Cardiac muscle cell (in vitro differentiated cells and primary cell): ENCODE measurements around the gene LGALS14. TPM values are rescaled to one million over a fixed set of nuclear protein-coding genes. Genes with fewer than 3 reads are reported as not detected.
"Not testable (repeated sequence)": the region's sequence is repeated elsewhere in the genome, so short reads cannot be mapped to it uniquely, and the experiment has no call there.

Experiments used
- DNase-seq, 2 donors: peaks; one replicate each; pipeline versions ENCODE4 v3.0.0 to v3.0.0-alpha.2; 2010 to 2017; ENCODE audit warnings: low read depth in 1 of 2, low spot score in 1 of 2
- H3K27ac ChIP-seq: fragments of 200-600 bp; sonication (generic); 2 replicates; pipeline ENCODE4 v1.5.1; 2016
- H3K27me3 ChIP-seq: fragments of 200-600 bp; sonication (generic); 2 replicates; pipeline ENCODE4 v1.6.0; 2016; ENCODE audit warnings: control low read depth
- H3K36me3 ChIP-seq: fragments of 200-600 bp; sonication (generic); 2 replicates; pipeline ENCODE4 v1.5.1; 2016; ENCODE audit warnings: control low read depth
- H3K4me1 ChIP-seq: fragments of 200-600 bp; sonication (generic); 2 replicates; pipeline ENCODE4 v1.8.1; 2017; ENCODE audit warnings: low read depth, mild to moderate bottlenecking, mixed run types
- H3K4me3 ChIP-seq: fragments of 200-600 bp; sonication (generic); 2 replicates; pipeline ENCODE4 v1.5.1; 2016; ENCODE audit warnings: mild to moderate bottlenecking
- H3K9me3 ChIP-seq: fragments of 200-600 bp; sonication (generic); 2 replicates; pipeline ENCODE4 v1.5.1; 2017; ENCODE audit warnings: low read depth, mild to moderate bottlenecking, control low read depth
- polyA plus RNA-seq: library from polyadenylated mRNA; unstranded; fragments of >200 nt; fragmentation: Nextera tagmentation; extraction: Ambion mirVana; gene quantifications from 2 replicates; pipeline ENCODE4 v1.2.1, GENCODE V29; 2016
- total RNA-seq: library from RNA; depleted of rRNA; stranded (reverse); fragments of >200 nt; gene quantifications from 2 replicates; pipeline ENCODE4 v1.2.3, GENCODE V29; 2016
- TF ChIP-seq, protein P1 (sequence below): IDR thresholded peaks from 2 replicates; pipeline ENCODE4 v1.5.1; 2012; ENCODE audit warnings: low read depth, mild to moderate bottlenecking, low read length

Gene LGALS14
- total and polyA plus RNA-seq, 2 experiments from 2014 or later, result not detected

DNA sequence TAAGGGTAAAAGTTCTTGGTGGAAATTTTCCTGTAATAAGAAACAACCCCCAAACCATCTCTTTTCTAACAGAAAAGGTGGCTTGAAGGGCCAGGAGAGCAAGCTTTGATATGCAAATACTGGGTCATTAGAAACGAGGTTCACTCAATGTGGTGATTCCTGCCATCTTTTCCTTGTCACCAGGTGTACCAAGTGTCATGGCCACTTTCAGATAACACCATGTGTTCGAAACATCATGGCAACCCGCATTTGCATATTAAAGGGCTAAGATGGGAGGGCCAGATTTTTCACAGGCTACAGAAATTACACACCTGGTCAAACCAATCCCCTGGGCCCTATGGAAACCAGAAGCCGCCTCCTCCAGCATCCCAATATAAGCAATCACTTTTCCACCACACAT is 33.3 kb upstream of the LGALS14 start:
- no peaks in the 10 kb centered on the region for H3K9me3 ChIP-seq
- H3K4me1 ChIP-seq, result no peaks in the 10 kb centered on the region
- TF ChIP-seq, protein P1, sequence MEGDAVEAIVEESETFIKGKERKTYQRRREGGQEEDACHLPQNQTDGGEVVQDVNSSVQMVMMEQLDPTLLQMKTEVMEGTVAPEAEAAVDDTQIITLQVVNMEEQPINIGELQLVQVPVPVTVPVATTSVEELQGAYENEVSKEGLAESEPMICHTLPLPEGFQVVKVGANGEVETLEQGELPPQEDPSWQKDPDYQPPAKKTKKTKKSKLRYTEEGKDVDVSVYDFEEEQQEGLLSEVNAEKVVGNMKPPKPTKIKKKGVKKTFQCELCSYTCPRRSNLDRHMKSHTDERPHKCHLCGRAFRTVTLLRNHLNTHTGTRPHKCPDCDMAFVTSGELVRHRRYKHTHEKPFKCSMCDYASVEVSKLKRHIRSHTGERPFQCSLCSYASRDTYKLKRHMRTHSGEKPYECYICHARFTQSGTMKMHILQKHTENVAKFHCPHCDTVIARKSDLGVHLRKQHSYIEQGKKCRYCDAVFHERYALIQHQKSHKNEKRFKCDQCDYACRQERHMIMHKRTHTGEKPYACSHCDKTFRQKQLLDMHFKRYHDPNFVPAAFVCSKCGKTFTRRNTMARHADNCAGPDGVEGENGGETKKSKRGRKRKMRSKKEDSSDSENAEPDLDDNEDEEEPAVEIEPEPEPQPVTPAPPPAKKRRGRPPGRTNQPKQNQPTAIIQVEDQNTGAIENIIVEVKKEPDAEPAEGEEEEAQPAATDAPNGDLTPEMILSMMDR, result no peak
- no peaks in the 10 kb centered on the region for H3K36me3 ChIP-seq
- no peak overlapping the region for H3K27ac ChIP-seq
- H3K27me3 ChIP-seq, result no peaks in the 10 kb centered on the region
- no peak for DNase-seq
- no peak overlapping the region for H3K4me3 ChIP-seq

DNA sequence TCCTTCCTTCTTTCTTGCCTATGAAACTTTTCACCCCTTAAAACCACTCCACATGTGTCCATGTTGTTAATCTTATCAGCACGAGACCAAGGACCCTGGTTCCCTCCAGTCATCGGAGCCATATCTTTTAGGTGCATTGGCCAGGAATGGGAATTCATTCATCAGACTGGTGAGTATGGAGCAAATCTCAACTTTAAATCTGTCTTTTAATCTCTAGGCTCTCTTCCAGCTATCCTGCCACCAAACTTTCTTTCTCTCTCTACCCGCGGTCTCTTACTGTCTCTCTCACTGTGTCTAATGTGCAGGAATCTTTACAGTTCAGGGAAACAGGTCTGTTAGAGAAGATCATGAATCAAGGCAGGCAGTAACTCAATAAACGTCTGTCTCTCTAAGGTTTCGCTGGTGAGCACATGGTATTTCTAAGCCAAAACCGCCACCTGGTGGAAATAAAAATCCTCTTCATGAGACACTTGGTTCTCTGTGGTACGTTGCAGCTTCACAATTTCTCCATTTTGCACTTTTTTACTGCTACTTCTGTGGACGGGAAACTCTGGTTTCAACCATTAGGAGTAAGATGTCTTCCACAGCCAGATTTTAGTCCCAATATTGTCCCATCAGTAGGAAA is 32.4 kb upstream of the LGALS14 start:
- H3K27ac ChIP-seq, result no peak overlapping the region
- H3K9me3 ChIP-seq, result no peaks in the 10 kb centered on the region

DNA sequence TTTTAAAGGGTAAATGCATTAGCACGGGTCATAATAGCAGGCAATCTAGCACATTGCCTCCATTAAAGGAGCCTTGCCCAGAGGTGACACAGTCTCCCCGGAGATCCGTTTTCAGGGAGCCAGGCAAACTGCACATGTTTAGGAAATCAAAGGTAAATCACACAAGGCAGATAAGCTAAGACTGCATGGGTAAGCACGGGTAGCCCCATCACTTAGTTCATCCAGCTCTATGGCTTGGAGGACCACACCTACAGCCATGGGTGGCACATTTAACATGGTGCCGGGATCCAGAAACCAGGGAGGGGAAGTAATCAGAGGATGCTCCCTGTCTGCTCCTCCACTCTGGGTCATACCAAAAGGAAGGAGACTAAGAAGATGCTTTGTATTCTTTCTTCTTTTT is 31.8 kb upstream of the LGALS14 start:
- Histone ChIP-seq H3K27ac (no peak overlapping the region), H3K4me1 (no peaks in the 10 kb centered on the region), H3K4me3 (no peak overlapping the region), H3K9me3 (no peaks in the 10 kb centered on the region), H3K27me3 (no peaks in the 10 kb centered on the region), H3K36me3 (no peaks in the 10 kb centered on the region)
- TF ChIP-seq, protein P1, result no peak
- no peak for DNase-seq

More for the DNA sequence above, 32.4 kb upstream of the LGALS14 start:
- TF ChIP-seq, protein P1, result peak; percentile 42
- Histone ChIP-seq H3K27me3 (no peaks in the 10 kb centered on the region), H3K36me3 (no peaks in the 10 kb centered on the region), H3K4me1 (no peaks in the 10 kb centered on the region), H3K4me3 (no peak overlapping the region)
- peak; percentile 64 to 67 for DNase-seq

DNA sequence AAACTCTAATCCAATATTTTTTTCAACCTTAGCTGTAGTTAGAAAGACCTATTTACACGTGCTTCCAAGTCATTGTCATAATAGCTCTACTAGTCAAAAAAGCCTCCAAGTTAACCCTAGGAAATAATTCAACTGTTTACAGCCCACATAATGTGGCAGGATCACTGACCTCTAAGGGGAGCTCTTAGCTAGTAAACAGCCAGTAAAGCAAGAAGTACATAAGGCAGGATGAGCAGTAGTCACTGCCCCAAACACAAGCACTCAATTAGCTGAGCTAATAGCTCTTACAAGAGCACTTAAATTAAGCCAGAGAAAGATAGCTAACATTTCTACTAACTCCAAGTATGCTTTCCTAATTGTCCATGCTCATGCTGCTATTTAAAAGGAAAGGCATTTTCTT is 30.4 kb upstream of the LGALS14 start:
- not testable (repeated sequence) for H3K36me3 ChIP-seq, H3K27ac ChIP-seq, H3K4me3 ChIP-seq, H3K9me3 ChIP-seq, DNase-seq, H3K4me1 ChIP-seq, H3K27me3 ChIP-seq

DNA sequence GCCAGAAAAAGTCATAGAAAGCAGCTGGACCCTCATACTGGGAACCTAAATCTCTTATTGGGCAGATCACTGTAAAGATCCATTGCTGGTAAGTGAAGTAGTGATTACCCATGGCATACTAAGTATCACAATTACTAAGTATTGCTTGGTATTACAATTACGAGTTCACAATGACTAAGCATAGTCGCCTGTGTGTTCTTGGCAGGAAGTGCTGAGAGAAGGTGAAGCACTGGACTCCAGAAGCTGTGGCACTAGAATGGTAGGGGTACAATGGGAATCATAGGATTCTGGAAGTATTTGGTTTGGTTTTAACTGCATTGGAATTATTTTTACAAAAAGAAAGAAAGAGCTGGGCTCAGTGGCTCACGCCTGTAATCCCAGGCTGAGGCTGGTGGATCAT is 28.3 kb upstream of the LGALS14 start:
- H3K36me3 ChIP-seq, result no peaks in the 10 kb centered on the region
- no peaks in the 10 kb centered on the region for H3K4me1 ChIP-seq
- H3K27ac ChIP-seq, result no peak overlapping the region
- TF ChIP-seq, protein P1, result no peak
- no peaks in the 10 kb centered on the region for H3K9me3 ChIP-seq
- no peak for DNase-seq
- no peaks in the 10 kb centered on the region for H3K27me3 ChIP-seq
- no peak overlapping the region for H3K4me3 ChIP-seq

DNA sequence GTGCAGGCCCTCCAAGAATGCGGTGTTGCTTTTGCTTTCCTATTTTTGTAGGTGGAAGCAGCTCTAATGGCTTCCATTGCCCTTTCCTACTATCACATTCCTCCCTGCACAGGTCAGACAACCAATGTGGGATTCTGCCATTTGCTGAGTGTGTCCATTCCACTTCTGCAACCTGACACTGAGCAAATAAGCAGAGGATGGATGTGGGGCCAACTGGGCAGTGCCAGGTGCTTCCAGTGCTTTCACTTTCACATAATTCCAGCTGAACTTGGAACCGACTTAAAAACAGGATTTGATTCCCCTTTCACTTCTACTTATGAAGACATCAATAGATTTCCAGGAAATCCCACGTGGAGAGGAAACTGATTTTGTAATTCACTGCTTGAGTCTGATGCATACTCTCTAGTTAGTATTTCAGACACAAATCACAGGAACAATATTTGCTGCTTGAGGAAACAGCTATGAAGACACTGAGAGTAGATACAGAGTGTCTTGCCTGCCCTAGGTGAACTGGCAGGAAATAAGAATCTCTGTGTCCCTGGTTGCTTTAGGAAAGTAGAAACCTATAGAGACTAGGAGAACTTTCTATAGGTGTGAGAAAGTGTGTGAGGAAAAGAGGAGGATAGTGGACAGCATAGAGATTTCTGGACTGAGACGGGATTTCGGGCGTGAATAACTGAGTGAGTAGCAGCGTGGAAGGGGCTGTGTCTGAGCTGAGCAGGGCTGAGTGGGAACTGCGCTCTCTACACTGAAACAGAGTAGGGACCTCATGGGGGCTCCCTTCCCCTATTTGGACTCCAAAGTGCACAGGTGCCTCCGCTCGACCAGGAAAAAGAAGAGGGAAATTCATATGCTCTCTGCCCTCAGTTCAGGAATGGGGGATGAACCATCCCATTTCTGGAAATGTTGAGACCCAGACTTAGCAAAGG is 26.1 kb upstream of the LGALS14 start:
- H3K4me1 ChIP-seq, result no peaks in the 10 kb centered on the region
- DNase-seq, result no peak
- no peaks in the 10 kb centered on the region for H3K36me3 ChIP-seq
- no peaks in the 10 kb centered on the region for H3K9me3 ChIP-seq
- H3K27me3 ChIP-seq, result no peaks in the 10 kb centered on the region
- H3K4me3 ChIP-seq, result no peak overlapping the region
- no peak overlapping the region for H3K27ac ChIP-seq
- TF ChIP-seq, protein P1, result no peak
